GM12878 (cell line): ENCODE measurements around the gene NOD1. TPM values are rescaled to one million over a fixed set of nuclear protein-coding genes. Genes with fewer than 3 reads are reported as not detected.

Source experiments
- ATAC-seq: fragments of 200-7000 bp; cut with Tn5 transposase; 3 replicates; pipeline ENCODE4 v1.9.1; 2020; ENCODE audit warnings: mild to moderate bottlenecking, moderate library complexity
- BruUV-seq: library from RNA; stranded (reverse); fragments of 400-500 nt; replicated peaks from 2 replicates; lab custom pipeline; 2021; lab: Mats Ljungman, UMichigan
- CTCF ChIA-PET: fragments of 300-600 bp; sonication (Branson Sonifier 250); formaldehyde crosslinking; extraction: SDS; loops from one replicate; lab custom pipeline; 2021; ENCODE audit warnings: inconsistent platforms; lab: Yijun Ruan, JAX
- POLR2A ChIA-PET: fragments of 350-600 bp; formaldehyde crosslinking; extraction: SDS; loops from one replicate; lab custom pipeline; 2021; ENCODE audit warnings: inconsistent platforms; lab: Charles Lee
- RAD21 ChIA-PET: fragments of 300-600 bp; sonication (Branson Sonifier 250); formaldehyde crosslinking; loops from one replicate; lab custom pipeline; 2023; ENCODE audit warnings: antibody characterized with exemption; ENCODE audit not compliant: unreplicated experiment; lab: Charles Lee
- SMC1A ChIA-PET: fragments of 300-600 bp; sonication (Branson Sonifier 250); formaldehyde crosslinking; loops from one replicate; lab custom pipeline; 2023; ENCODE audit not compliant: unreplicated experiment, uncharacterized antibody; lab: Charles Lee
- DNase-seq: peaks from one replicate; pipeline ENCODE4 v3.0.0-alpha.2; 2011; ENCODE audit warnings: low read depth, low spot score
- FAIRE-seq: peaks from 3 replicates; lab custom pipeline; 2011; peaks lifted over from hg19 to GRCh38; lab: Jason Lieb, UNC
- H2AFZ ChIP-seq: 2 replicates; pipeline ENCODE4 v1.6.0; 2011; ENCODE audit warnings: low read depth, low read length, control low read depth; ENCODE audit not compliant: control insufficient read depth
- H3K27ac ChIP-seq: 2 replicates; pipeline ENCODE4 v1.5.1; 2011; ENCODE audit warnings: control low read depth; ENCODE audit not compliant: control insufficient read depth, insufficient read depth
- H3K27me3 ChIP-seq, 2 experiments: replicated peaks in 1 of 2; 2 replicates each; pipeline versions ENCODE4 v1.6.0 to v1.6.1; 2011; ENCODE audit warnings: low read length in 1 of 2; ENCODE audit not compliant: control insufficient read depth in 2 of 2, insufficient read depth in 2 of 2
- H3K36me3 ChIP-seq, 2 experiments: 2 replicates each; pipeline ENCODE4 v1.5.1; 2011; ENCODE audit warnings: low read length in 1 of 2; ENCODE audit not compliant: control insufficient read depth in 2 of 2, insufficient read depth in 2 of 2
- H3K4me1 ChIP-seq: 2 replicates; pipeline ENCODE4 v1.6.1; 2011; ENCODE audit warnings: mild to moderate bottlenecking, low read length, moderate library complexity, mixed read lengths; ENCODE audit not compliant: control insufficient read depth, insufficient read depth
- H3K4me2 ChIP-seq: 2 replicates; pipeline ENCODE4 v1.6.0; 2011; ENCODE audit warnings: control low read depth; ENCODE audit not compliant: control insufficient read depth, insufficient read depth
- H3K4me3 ChIP-seq: fragments of 200-600 bp; sonication (generic); 2 replicates; pipeline ENCODE4 v1.5.1; 2016
- H3K79me2 ChIP-seq: 2 replicates; pipeline ENCODE4 v1.6.0; 2011; ENCODE audit warnings: low read length; ENCODE audit not compliant: control insufficient read depth, insufficient read depth
- H3K9ac ChIP-seq: 2 replicates; pipeline ENCODE4 v1.8.0; 2011; ENCODE audit warnings: low read length, control low read depth, mixed read lengths; ENCODE audit not compliant: control insufficient read depth, insufficient read depth
- H3K9me3 ChIP-seq: replicated peaks from 3 replicates; pipeline ENCODE4 v1.5.1; 2011; ENCODE audit warnings: mild to moderate bottlenecking, low read length; ENCODE audit not compliant: control insufficient read depth, insufficient read depth
- H4K20me1 ChIP-seq: 2 replicates; pipeline ENCODE4 v1.6.0; 2011; ENCODE audit not compliant: control insufficient read depth, insufficient read depth
- BMI1 ChIP-seq: fragments of 450-650 bp; IDR thresholded peaks from 2 replicates; pipeline ENCODE4 v1.6.1; 2016; ENCODE audit warnings: mild to moderate bottlenecking, moderate library complexity, borderline replicate concordance
- CBX3 ChIP-seq: fragments of 200-600 bp; sonication (generic); IDR thresholded peaks from 2 replicates; pipeline ENCODE4 v1.6.1; 2016; ENCODE audit warnings: low read depth, borderline replicate concordance
- CREB1 ChIP-seq: IDR thresholded peaks from 2 replicates; pipeline ENCODE4 v1.6.1; 2012; ENCODE audit warnings: low read depth, mild to moderate bottlenecking, inconsistent platforms
- EED ChIP-seq: sonication (generic); IDR thresholded peaks from 2 replicates; pipeline ENCODE4 v1.6.1; 2016; ENCODE audit warnings: antibody characterized with exemption, low read depth
- HCFC1 ChIP-seq: fragments of 150-350 bp; IDR thresholded peaks from 2 replicates; pipeline ENCODE4 v1.6.1; 2014; ENCODE audit warnings: low read length
- MEF2A ChIP-seq: IDR thresholded peaks from 2 replicates; pipeline ENCODE4 v1.6.1; 2011; ENCODE audit warnings: low read depth, mild to moderate bottlenecking, low read length, moderate library complexity; ENCODE audit not compliant: insufficient read depth
- MLLT1 ChIP-seq: fragments of 450-650 bp; IDR thresholded peaks from 2 replicates; pipeline ENCODE4 v1.6.1; 2016; ENCODE audit warnings: mild to moderate bottlenecking
- NR2C2 ChIP-seq: IDR thresholded peaks from 2 replicates; pipeline ENCODE4 v1.6.1; 2011; ENCODE audit warnings: borderline replicate concordance, low read depth; ENCODE audit not compliant: control insufficient read depth, insufficient read length
- RB1 ChIP-seq: fragments of 450-650 bp; formaldehyde crosslinking; IDR thresholded peaks from 2 replicates; pipeline ENCODE4 v1.6.1; 2017; ENCODE audit warnings: mild to moderate bottlenecking, borderline replicate concordance
- SREBF1 ChIP-seq: IDR thresholded peaks from 2 replicates; pipeline ENCODE4 v1.6.1; 2012; ENCODE audit warnings: mild to moderate bottlenecking, low read length
- SRF ChIP-seq, 2 experiments: IDR thresholded peaks; 2 replicates each; pipeline ENCODE4 v1.6.1; 2011; ENCODE audit warnings: low read depth in 2 of 2, low read length in 2 of 2, mild to moderate bottlenecking in 1 of 2, moderate library complexity in 1 of 2
- TARDBP ChIP-seq: IDR thresholded peaks from 2 replicates; pipeline ENCODE4 v1.6.1; 2016; ENCODE audit warnings: borderline replicate concordance
- TCF3 ChIP-seq: IDR thresholded peaks from 2 replicates; pipeline ENCODE4 v1.6.1; 2012; ENCODE audit warnings: low read depth, mild to moderate bottlenecking, low read length, borderline replicate concordance; ENCODE audit not compliant: insufficient read depth
- ZNF622 ChIP-seq: fragments of 450-650 bp; IDR thresholded peaks from 2 replicates; pipeline ENCODE4 v1.6.1; 2017; ENCODE audit warnings: mild to moderate bottlenecking, inconsistent platforms
- WGBS: methylation state at CpG from one replicate; pipeline ENCODE4 v1.1.6; 2016; ENCODE audit warnings: low lambda C conversion rate; ENCODE audit not compliant: insufficient replicate concordance, insufficient coverage; ENCODE audit errors: missing lambda C conversion rate; 5-methylcytosine and 5-hydroxymethylcytosine counted together
- in situ Hi-C: fragments of 300-500 bp; cut with MboI; formaldehyde crosslinking; loops from 9 replicates; pipeline ENCODE4 v1.14.3; 2018; ENCODE audit warnings: mixed read lengths
- intact Hi-C: fragments of 100-400 bp; cut with micrococcal nuclease; formaldehyde crosslinking; loops from one replicate; pipeline ENCODE4 v1.14.2; 2022; ENCODE audit not compliant: unreplicated experiment
- polyA plus RNA-seq, 11 experiments: library from polyadenylated mRNA; depleted of rRNA in 4 of 11; unstranded in 6 of 11; stranded (reverse) in 5 of 11; fragments of >200 nt; fragmentation: Nextera tagmentation in 4 of 11; fragmentation: Illumina TruSeq in 1 of 11; extraction: Ambion mirVana in 4 of 11; extraction: Trizol in 1 of 11; gene quantifications; 1 replicate in 1 of 11; 2 replicates in 10 of 11; pipeline versions ENCODE4 v1.2.1 to v1.2.3, GENCODE V29; 2011 to 2016; ENCODE audit warnings: inconsistent platforms in 2 of 11, missing spikeins in 2 of 11, low read depth in 1 of 11
- total RNA-seq, 4 experiments: library from RNA; depleted of rRNA in 3 of 4; stranded (reverse); fragments of >200 nt in 3 of 4; fragmentation: Illumina TruSeq in 1 of 4; extraction: Trizol in 1 of 4; gene quantifications; 2 replicates each; pipeline versions ENCODE4 v1.2.1 to v1.2.3, GENCODE V29; 2013 to 2021
- TF ChIP-seq, protein P1 (sequence below): IDR thresholded peaks from 2 replicates; pipeline ENCODE4 v1.6.1; 2012; ENCODE audit warnings: low read length, inconsistent platforms
- TF ChIP-seq, protein P2 (sequence below): IDR thresholded peaks from 2 replicates; pipeline ENCODE4 v1.6.1; 2012; ENCODE audit warnings: low read depth, low read length, improper control_type of control experiment
- TF ChIP-seq, protein P3 (sequence below): fragments of 150-350 bp; IDR thresholded peaks from 2 replicates; pipeline ENCODE4 v1.6.1; 2014; ENCODE audit warnings: mild to moderate bottlenecking, low read depth, low read length
- TF ChIP-seq, protein P4 (sequence below): fragments of 450-650 bp; IDR thresholded peaks from 2 replicates; pipeline ENCODE4 v1.6.1; 2017; ENCODE audit warnings: mild to moderate bottlenecking

The NOD1 gene
- total and polyA plus RNA-seq, 10 of the 15 experiments (the other 5 are each of a cell fraction or from before 2014, with no cell fraction given), result 1.8 to 14.6 (median 8.9) TPM

- FAIRE-seq, result no peak
- SMC1A ChIA-PET, result interaction anchor here (1.0 kb wide), 1 partner anchor 18 kb away, joined by 3 read pairs; no protein-coding TSS in a partner anchor
- intact Hi-C loops (no loop called here), in situ Hi-C loops (no loop called here)
- no peak overlapping the region for H3K4me2 ChIP-seq
- no peak for ATAC-seq
- no peaks in the 10 kb centered on the region for H4K20me1 ChIP-seq
- POLR2A ChIA-PET, result no interaction called here
- no peak for DNase-seq
- WGBS, result 95% methylated on average over 1 of the region's 1 CpG
- H3K9me3 ChIP-seq, result no peaks in the 10 kb centered on the region
- H3K4me1 ChIP-seq, result no peaks in the 10 kb centered on the region
- H3K79me2 ChIP-seq, result no peaks in the 10 kb centered on the region
- no peaks in the 10 kb centered on the region for H3K36me3 ChIP-seq
- H3K27ac ChIP-seq, result no peak overlapping the region
- BruUV-seq, result no TSS peak
- H2AFZ ChIP-seq, result no peak overlapping the region
- no peak overlapping the region for H3K4me3 ChIP-seq
- TF ChIP-seq HCFC1 (no peak), ZNF622 (no peak), MLLT1 (no peak), TCF3 (no peak), BMI1 (no peak), MEF2A (no peak), SRF (IDR thresholded peaks at IDR 0.05; ENCODE audit: low read depth in 2 of 2, low read length in 2 of 2) (no peak), SREBF1 (no peak), NR2C2 (no peak), CBX3 (no peak), RB1 (no peak), CREB1 (no peak), TARDBP (no peak), EED (no peak)
- TF ChIP-seq, protein P1, sequence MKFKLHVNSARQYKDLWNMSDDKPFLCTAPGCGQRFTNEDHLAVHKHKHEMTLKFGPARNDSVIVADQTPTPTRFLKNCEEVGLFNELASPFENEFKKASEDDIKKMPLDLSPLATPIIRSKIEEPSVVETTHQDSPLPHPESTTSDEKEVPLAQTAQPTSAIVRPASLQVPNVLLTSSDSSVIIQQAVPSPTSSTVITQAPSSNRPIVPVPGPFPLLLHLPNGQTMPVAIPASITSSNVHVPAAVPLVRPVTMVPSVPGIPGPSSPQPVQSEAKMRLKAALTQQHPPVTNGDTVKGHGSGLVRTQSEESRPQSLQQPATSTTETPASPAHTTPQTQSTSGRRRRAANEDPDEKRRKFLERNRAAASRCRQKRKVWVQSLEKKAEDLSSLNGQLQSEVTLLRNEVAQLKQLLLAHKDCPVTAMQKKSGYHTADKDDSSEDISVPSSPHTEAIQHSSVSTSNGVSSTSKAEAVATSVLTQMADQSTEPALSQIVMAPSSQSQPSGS, result no peak
- TF ChIP-seq, protein P2, sequence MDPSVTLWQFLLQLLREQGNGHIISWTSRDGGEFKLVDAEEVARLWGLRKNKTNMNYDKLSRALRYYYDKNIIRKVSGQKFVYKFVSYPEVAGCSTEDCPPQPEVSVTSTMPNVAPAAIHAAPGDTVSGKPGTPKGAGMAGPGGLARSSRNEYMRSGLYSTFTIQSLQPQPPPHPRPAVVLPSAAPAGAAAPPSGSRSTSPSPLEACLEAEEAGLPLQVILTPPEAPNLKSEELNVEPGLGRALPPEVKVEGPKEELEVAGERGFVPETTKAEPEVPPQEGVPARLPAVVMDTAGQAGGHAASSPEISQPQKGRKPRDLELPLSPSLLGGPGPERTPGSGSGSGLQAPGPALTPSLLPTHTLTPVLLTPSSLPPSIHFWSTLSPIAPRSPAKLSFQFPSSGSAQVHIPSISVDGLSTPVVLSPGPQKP, result no peak
- TF ChIP-seq, protein P3, sequence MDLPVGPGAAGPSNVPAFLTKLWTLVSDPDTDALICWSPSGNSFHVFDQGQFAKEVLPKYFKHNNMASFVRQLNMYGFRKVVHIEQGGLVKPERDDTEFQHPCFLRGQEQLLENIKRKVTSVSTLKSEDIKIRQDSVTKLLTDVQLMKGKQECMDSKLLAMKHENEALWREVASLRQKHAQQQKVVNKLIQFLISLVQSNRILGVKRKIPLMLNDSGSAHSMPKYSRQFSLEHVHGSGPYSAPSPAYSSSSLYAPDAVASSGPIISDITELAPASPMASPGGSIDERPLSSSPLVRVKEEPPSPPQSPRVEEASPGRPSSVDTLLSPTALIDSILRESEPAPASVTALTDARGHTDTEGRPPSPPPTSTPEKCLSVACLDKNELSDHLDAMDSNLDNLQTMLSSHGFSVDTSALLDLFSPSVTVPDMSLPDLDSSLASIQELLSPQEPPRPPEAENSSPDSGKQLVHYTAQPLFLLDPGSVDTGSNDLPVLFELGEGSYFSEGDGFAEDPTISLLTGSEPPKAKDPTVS, result no peak
- TF ChIP-seq, protein P4, sequence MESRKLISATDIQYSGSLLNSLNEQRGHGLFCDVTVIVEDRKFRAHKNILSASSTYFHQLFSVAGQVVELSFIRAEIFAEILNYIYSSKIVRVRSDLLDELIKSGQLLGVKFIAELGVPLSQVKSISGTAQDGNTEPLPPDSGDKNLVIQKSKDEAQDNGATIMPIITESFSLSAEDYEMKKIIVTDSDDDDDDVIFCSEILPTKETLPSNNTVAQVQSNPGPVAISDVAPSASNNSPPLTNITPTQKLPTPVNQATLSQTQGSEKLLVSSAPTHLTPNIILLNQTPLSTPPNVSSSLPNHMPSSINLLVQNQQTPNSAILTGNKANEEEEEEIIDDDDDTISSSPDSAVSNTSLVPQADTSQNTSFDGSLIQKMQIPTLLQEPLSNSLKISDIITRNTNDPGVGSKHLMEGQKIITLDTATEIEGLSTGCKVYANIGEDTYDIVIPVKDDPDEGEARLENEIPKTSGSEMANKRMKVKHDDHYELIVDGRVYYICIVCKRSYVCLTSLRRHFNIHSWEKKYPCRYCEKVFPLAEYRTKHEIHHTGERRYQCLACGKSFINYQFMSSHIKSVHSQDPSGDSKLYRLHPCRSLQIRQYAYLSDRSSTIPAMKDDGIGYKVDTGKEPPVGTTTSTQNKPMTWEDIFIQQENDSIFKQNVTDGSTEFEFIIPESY, result no peak
- CTCF ChIA-PET, result interaction anchor here (2.3 to 2.6 kb wide), 2 partner anchors 35 to 49 kb away, joined by 6 to 10 read pairs; no protein-coding TSS in a partner anchor
- RAD21 ChIA-PET, result no interaction called here
- H3K27me3 ChIP-seq, result no peaks in the 10 kb centered on the region
- H3K9ac ChIP-seq, result no peak overlapping the region
Measured at GRCh38 chr7:30514776-30515175, 36.2 kb upstream of the NOD1 start.
